B cell (primary cell): ENCODE results near the gene CHD1. TPM values are rescaled to one million over a fixed set of nuclear protein-coding genes. Genes with fewer than 3 reads are reported as not detected.

Experiments used
- ATAC-seq: fragments of 200-7000 bp; cut with Tn5 transposase; one replicate; pipeline ENCODE4 v1.10.0; 2021; ENCODE audit warnings: low read depth, mild to moderate bottlenecking, moderate number of reproducible peaks, moderate library complexity
- CTCF ChIA-PET: fragments of 350-600 bp; sonication (Branson Sonifier 250); formaldehyde crosslinking; loops from one replicate; lab custom pipeline; 2021; ENCODE audit warnings: antibody characterized with exemption, inconsistent platforms; lab: Charles Lee
- POLR2A ChIA-PET: fragments of 350-600 bp; sonication (Branson Sonifier 250); formaldehyde crosslinking; loops from one replicate; lab custom pipeline; 2021; ENCODE audit warnings: antibody characterized with exemption; lab: Charles Lee
- DNase-seq: peaks from one replicate; pipeline ENCODE4 v3.0.0; 2013
- H2AFZ ChIP-seq: 2 replicates; pipeline ENCODE4 v1.6.1; 2012; ENCODE audit warnings: mild to moderate bottlenecking, low read depth, low read length; ENCODE audit not compliant: insufficient read depth, poor library complexity, severe bottlenecking
- H3K27ac ChIP-seq, 2 donors: 1 replicate in 1 of 2; 2 replicates in 1 of 2; pipeline ENCODE4 v1.5.1; 2012 to 2013; ENCODE audit warnings: low read length in 2 of 2, mild to moderate bottlenecking in 2 of 2, moderate library complexity in 1 of 2
- H3K27me3 ChIP-seq, 4 experiments: fragments of 200-600 bp in 1 of 4; sonication (generic) in 1 of 4; replicated peaks in 1 of 4; 1 replicate in 2 of 4; 2 replicates in 2 of 4; pipeline versions ENCODE4 v1.6.1 to v1.7.0; 2013 to 2016; ENCODE audit warnings: low read length in 3 of 4, mild to moderate bottlenecking in 2 of 4, mixed read lengths in 1 of 4, moderate library complexity in 1 of 4; ENCODE audit not compliant: insufficient read depth in 4 of 4, control insufficient read depth in 3 of 4; ENCODE audit errors: control extremely low read depth in 1 of 4
- H3K36me3 ChIP-seq, 2 experiments: replicated peaks in 1 of 2; 1 replicate in 1 of 2; 2 replicates in 1 of 2; pipeline versions ENCODE4 v1.6.1 to v1.7.1; 2013; ENCODE audit warnings: low read length in 1 of 2; ENCODE audit not compliant: insufficient read depth in 2 of 2, control insufficient read depth in 1 of 2; ENCODE audit errors: control extremely low read depth in 1 of 2, extremely low read depth in 1 of 2
- H3K4me1 ChIP-seq, 2 donors: fragments of 200-600 bp in 1 of 2; sonication (generic) in 1 of 2; 1 replicate in 1 of 2; 2 replicates in 1 of 2; pipeline versions ENCODE4 v1.5.1 to v1.6.1; 2013 to 2017; ENCODE audit warnings: low read length in 2 of 2; ENCODE audit not compliant: control insufficient read depth in 2 of 2, insufficient read depth in 2 of 2
- H3K4me2 ChIP-seq: replicated peaks from 2 replicates; pipeline ENCODE3; 2012; ENCODE audit warnings: mild to moderate bottlenecking, low read depth, low read length; ENCODE audit not compliant: poor library complexity, severe bottlenecking
- H3K4me3 ChIP-seq, 5 experiments: fragments of 200-600 bp in 1 of 5; sonication (generic) in 1 of 5; 1 replicate in 3 of 5; 2 replicates in 2 of 5; pipeline versions ENCODE4 v1.5.1 to v1.7.0; 2011 to 2016; ENCODE audit warnings: low read length in 4 of 5, mild to moderate bottlenecking in 4 of 5, low read depth in 2 of 5, control low read depth in 1 of 5, moderate library complexity in 1 of 5; ENCODE audit not compliant: insufficient read depth in 1 of 5; ENCODE audit errors: control extremely low read depth in 1 of 5, extremely low read depth in 1 of 5
- H3K79me2 ChIP-seq: fragments of 200-600 bp; sonication (generic); one replicate; pipeline ENCODE4 v1.6.0; 2016; ENCODE audit warnings: low read length; ENCODE audit not compliant: control insufficient read depth, insufficient read depth
- H3K9ac ChIP-seq: fragments of 200-600 bp; sonication (generic); 2 replicates; pipeline ENCODE4 v1.6.1; 2017; ENCODE audit warnings: mild to moderate bottlenecking, low read length, moderate library complexity
- H3K9me3 ChIP-seq, 3 donors: one replicate each; pipeline versions ENCODE4 v1.6.1 to v1.7.1; 2013; ENCODE audit warnings: low read length in 2 of 3; ENCODE audit not compliant: control insufficient read depth in 2 of 3, insufficient read depth in 1 of 3; ENCODE audit errors: control extremely low read depth in 1 of 3
- H4K20me1 ChIP-seq: 2 replicates; pipeline ENCODE4 v1.6.0; 2012; ENCODE audit warnings: mild to moderate bottlenecking, low read length; ENCODE audit not compliant: insufficient read depth, control insufficient read depth, poor library complexity, severe bottlenecking
- H3K27ac Mint-ChIP-seq: one replicate; pipeline ENCODE4 v1.8.0; 2021; ENCODE audit warnings: mixed read lengths
- H3K27me3 Mint-ChIP-seq: one replicate; pipeline ENCODE4 v1.8.0; 2021; ENCODE audit warnings: mixed read lengths
- H3K4me1 Mint-ChIP-seq: one replicate; pipeline ENCODE4 v1.8.0; 2021; ENCODE audit warnings: mixed read lengths
- H3K4me3 Mint-ChIP-seq: one replicate; pipeline ENCODE4 v1.8.0; 2021; ENCODE audit warnings: mixed read lengths
- H3K9me3 Mint-ChIP-seq: one replicate; pipeline ENCODE4 v1.8.0; 2022; ENCODE audit warnings: mixed read lengths; ENCODE audit not compliant: insufficient read depth
- CTCF ChIP-seq: fragments of 200-600 bp; IDR thresholded peaks from one replicate; pipeline ENCODE4 v1.8.0; 2022; ENCODE audit warnings: antibody characterized with exemption, mild to moderate bottlenecking
- EZH2 ChIP-seq: IDR thresholded peaks from 2 replicates; pipeline ENCODE4 v1.6.1; 2012; ENCODE audit warnings: borderline replicate concordance, low read depth, mild to moderate bottlenecking, moderate library complexity, low read length; ENCODE audit not compliant: insufficient read depth, poor library complexity, severe bottlenecking
- WGBS: methylation state at CpG from one replicate; pipeline ENCODE4 v1.1.5; 2013; ENCODE audit warnings: missing lambda C conversion rate; ENCODE audit not compliant: insufficient coverage; 5-methylcytosine and 5-hydroxymethylcytosine counted together
- intact Hi-C: fragments of 100-400 bp; cut with micrococcal nuclease; formaldehyde crosslinking; loops from one replicate; pipeline ENCODE4 v1.10.0; 2022
- polyA plus RNA-seq: library from polyadenylated mRNA; depleted of rRNA; stranded (reverse); fragments of >200 nt; gene quantifications from 2 replicates; pipeline ENCODE4 v1.2.3, GENCODE V29; 2012
- total RNA-seq, 2 donors: library from RNA; stranded (reverse); fragments of 120-200 nt in 1 of 2; gene quantifications; 1 replicate in 1 of 2; 2 replicates in 1 of 2; pipeline versions ENCODE4 v1.2.3 to v1.2.4, GENCODE V29; 2013 to 2022

CHD1 gene
- total and polyA plus RNA-seq, 2 donors (not counting 1 experiment from before 2014, with no cell fraction given), result 27.8 to 91.4 TPM

DNA sequence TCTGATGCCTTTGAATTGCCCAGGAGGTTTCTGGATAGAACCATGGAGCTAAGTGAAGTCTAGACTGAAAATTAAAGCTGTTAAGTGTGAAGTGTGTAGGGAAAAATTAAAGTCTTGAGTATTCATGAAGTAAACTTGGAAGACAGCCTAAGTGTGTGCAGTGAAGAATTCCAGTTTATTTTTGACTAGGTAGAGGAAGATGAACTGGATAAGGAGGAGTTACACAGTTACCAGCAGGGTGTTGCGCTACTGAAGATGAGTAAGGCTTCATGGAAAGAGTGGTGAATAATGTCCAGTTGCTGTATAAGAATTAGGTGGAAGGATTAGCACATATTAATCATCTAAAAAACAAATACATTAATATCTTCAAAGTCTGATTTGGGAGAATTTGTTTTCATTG is 5.7 kb upstream of the CHD1 start:
- DNase-seq (no peak), ATAC-seq (no peak)
- Histone ChIP-seq H4K20me1 (no peaks in the 10 kb centered on the region), H3K36me3 (peaks cover 0 to 9% of the 10 kb centered on the region in 2 experiments), H3K27ac (peak overlapping the region; percentile 73 to 87), H3K79me2 (peaks cover 67% of the 10 kb centered on the region), H2AFZ (no peak overlapping the region), H3K9me3 (no peaks in the 10 kb centered on the region), H3K4me3 (no peak overlapping the region), H3K4me2 (peak overlapping the region; percentile 61), H3K9ac (no peak overlapping the region), H3K27me3 (no peaks in the 10 kb centered on the region), H3K4me1 (peaks cover 49 to 53% of the 10 kb centered on the region in 2 donors)
- H3K27ac Mint-ChIP-seq, result peak overlapping the region; percentile 73
- H3K4me1 Mint-ChIP-seq, result peaks cover 67% of the 10 kb centered on the region
- WGBS, result no CpG with 5 or more reads among the region's 1 CpG
- no peaks in the 10 kb centered on the region for H3K27me3 Mint-ChIP-seq
- ChIA-PET CTCF (interaction anchor here (1.6 to 1.8 kb wide), 3 partner anchors 22 to 98 kb away, joined by 3 to 14 read pairs (median 4); no protein-coding TSS in a partner anchor), POLR2A (interaction anchor here (0.6 to 1.6 kb wide), 3 partner anchors 43 to 93 kb away, joined by 5 to 7 read pairs (median 5); no protein-coding TSS in a partner anchor)
- H3K9me3 Mint-ChIP-seq, result peaks cover 2% of the 10 kb centered on the region
- no peak overlapping the region for H3K4me3 Mint-ChIP-seq
- no peak for TF ChIP-seq CTCF
- no peak for TF ChIP-seq EZH2
- intact Hi-C loops, result no loop called here

- CTCF ChIA-PET, result interaction anchor here (0.6 to 1.8 kb wide), 10 partner anchors 9 to 171 kb away, joined by 3 to 14 read pairs (median 4); no protein-coding TSS in a partner anchor
- Histone ChIP-seq H3K4me1 (peaks cover 49 to 53% of the 10 kb centered on the region in 2 donors), H3K36me3 (peaks cover 0 to 9% of the 10 kb centered on the region in 2 experiments), H3K9me3 (no peaks in the 10 kb centered on the region), H3K4me3 (peak overlapping the region in 2 of 5 experiments; percentile 5 to 43), H3K27me3 (no peaks in the 10 kb centered on the region), H3K4me2 (peak overlapping the region; percentile 61), H4K20me1 (no peaks in the 10 kb centered on the region), H3K27ac (peak overlapping the region; percentile 73 to 87), H3K79me2 (peaks cover 57% of the 10 kb centered on the region), H3K9ac (peak overlapping the region; percentile 21), H2AFZ (peak overlapping the region; percentile 82)
- intact Hi-C loops, result loop anchor here (1.0 kb wide), 1 partner anchor 94 kb away; no protein-coding TSS in a partner anchor
- H3K27ac Mint-ChIP-seq, result peak overlapping the region; percentile 96
- POLR2A ChIA-PET, result interaction anchor here (0.6 to 1.6 kb wide), 4 partner anchors 42 to 94 kb away, joined by 3 to 7 read pairs (median 5); no protein-coding TSS in a partner anchor
- 0% methylated on average over 4 of the region's 5 CpGs for WGBS
- DNase-seq, result peak; percentile 88
- no peak for TF ChIP-seq EZH2
- no peak for TF ChIP-seq CTCF
- peaks cover 62% of the 10 kb centered on the region for H3K4me1 Mint-ChIP-seq
- H3K27me3 Mint-ChIP-seq, result no peaks in the 10 kb centered on the region
- H3K9me3 Mint-ChIP-seq, result peaks cover 2% of the 10 kb centered on the region
- H3K4me3 Mint-ChIP-seq, result peak overlapping the region; percentile 74
- peak; percentile 5 for ATAC-seq
Measured at GRCh38 chr5:98933445-98934072, 4.8 kb upstream of the CHD1 start.
